PC-3 (cell line): ENCODE results near the gene HMCN1.

Experiments
- EZH2phosphoT487 ChIP-seq: fragments of 300-600 bp; sonication (generic); IDR thresholded peaks from 2 replicates; pipeline ENCODE4 v1.6.1; 2018; ENCODE audit warnings: mild to moderate bottlenecking, antibody characterized with exemption, low read length, borderline replicate concordance
- TF ChIP-seq, protein P1 (sequence below): fragments of 300-600 bp; sonication (generic); conservative IDR thresholded peaks from 2 replicates; pipeline ENCODE4 v1.5.1; 2017; ENCODE audit warnings: antibody characterized with exemption, low read depth, mild to moderate bottlenecking, low read length

DNA sequence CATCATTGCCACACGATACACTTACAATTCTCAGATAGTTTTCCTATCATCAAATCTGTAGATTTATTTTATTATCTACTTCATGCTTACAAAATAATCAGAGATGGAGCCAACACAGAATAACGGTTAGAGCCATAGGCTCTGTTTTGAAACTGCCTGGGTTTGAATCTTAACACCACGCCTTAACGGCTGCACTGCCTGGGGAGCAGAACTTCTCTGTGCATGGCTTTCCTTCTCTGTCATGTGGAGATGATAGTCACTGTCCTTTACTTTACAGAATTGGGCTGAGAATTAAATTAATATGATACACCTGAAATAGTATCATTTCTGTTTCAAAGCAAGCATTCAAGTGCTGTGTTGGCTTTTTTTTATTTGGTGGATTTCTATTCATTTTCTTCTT lies 177.8 kb downstream of the HMCN1 start:
- TF ChIP-seq EZH2phosphoT487, result no peak
- TF ChIP-seq, protein P1, sequence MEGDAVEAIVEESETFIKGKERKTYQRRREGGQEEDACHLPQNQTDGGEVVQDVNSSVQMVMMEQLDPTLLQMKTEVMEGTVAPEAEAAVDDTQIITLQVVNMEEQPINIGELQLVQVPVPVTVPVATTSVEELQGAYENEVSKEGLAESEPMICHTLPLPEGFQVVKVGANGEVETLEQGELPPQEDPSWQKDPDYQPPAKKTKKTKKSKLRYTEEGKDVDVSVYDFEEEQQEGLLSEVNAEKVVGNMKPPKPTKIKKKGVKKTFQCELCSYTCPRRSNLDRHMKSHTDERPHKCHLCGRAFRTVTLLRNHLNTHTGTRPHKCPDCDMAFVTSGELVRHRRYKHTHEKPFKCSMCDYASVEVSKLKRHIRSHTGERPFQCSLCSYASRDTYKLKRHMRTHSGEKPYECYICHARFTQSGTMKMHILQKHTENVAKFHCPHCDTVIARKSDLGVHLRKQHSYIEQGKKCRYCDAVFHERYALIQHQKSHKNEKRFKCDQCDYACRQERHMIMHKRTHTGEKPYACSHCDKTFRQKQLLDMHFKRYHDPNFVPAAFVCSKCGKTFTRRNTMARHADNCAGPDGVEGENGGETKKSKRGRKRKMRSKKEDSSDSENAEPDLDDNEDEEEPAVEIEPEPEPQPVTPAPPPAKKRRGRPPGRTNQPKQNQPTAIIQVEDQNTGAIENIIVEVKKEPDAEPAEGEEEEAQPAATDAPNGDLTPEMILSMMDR, result no peak
